GM18505 (cell line): ENCODE measurements around the gene ZNF214.
"Not testable (repeated sequence)": the region's sequence is repeated elsewhere in the genome, so short reads cannot be mapped to it uniquely, and the experiment has no call there.

ENCODE experiments used
- ATAC-seq: cut with Tn5 transposase; IDR thresholded peaks from one replicate; pipeline ENCODE4 v1.9.1; 2021; ENCODE audit not compliant: unreplicated experiment
- POLR2A ChIP-seq: IDR thresholded peaks from 4 replicates; pipeline ENCODE4 v1.6.1; 2011; ENCODE audit warnings: borderline replicate concordance; ENCODE audit not compliant: insufficient read depth, insufficient read length; ENCODE audit errors: extremely low read depth

Gene ZNF214

GRCh38 chr11:7014118-7014517 is 6.0 kb downstream of the ZNF214 start:
- ATAC-seq: no peak
- no peak for TF ChIP-seq POLR2A

- no peak for ATAC-seq
- TF ChIP-seq POLR2A: no peak
Observed at GRCh38 chr11:7004482-7004881, 15.7 kb downstream of the ZNF214 start.

GRCh38 chr11:6995703-6996102 is 24.4 kb downstream of the ZNF214 start:
- no peak for ATAC-seq
- no peak for TF ChIP-seq POLR2A

- no peak for TF ChIP-seq POLR2A
- no peak for ATAC-seq
Observed at GRCh38 chr11:6992457-6993417, 27.4 kb downstream of the ZNF214 start.

DNA sequence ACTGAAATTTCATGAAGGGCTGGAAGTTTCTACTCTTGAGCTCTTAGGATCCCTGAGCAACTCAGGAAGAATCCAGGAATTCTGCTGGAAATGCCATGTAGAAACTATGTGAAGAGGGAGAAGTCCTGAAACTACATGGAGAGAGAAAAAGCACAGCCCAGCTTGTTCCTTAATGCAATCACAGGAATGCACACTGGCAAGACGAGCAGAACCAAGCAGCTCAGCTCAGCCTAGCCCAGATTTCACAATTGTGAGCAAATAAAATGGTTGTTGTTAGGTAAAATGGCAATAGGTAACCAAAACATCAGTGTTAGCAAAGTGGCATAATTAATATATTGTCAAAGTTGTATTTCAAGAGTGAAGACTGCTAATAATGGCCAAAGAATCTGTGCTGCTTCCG is 28.1 kb downstream of the ZNF214 start:
- ATAC-seq: no peak
- TF ChIP-seq POLR2A: no peak

DNA sequence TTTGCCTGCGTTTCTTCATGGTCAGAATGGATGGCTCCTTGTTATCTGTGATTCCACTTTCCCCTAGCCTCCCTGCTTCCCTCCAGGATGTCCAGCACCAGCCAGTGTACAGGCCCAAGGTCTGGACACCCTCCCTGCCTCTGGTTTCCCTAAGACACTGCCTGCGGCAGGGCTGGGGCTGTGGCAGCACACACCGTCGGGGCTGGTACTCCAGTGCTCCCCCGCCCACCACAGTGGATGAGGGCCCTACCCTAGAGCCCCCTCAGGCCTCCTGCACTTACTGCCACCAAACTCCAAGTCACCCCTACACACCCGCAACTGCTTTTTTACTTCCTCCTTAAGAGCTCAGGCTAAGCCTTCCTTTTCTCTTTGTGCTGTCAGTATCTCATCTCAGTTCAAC is 28.9 kb downstream of the ZNF214 start:
- no peak for ATAC-seq

GRCh38 chr11:6988506-6988905 is 31.6 kb downstream of the ZNF214 start:
- TF ChIP-seq POLR2A: no peak
- no peak for ATAC-seq

More for the DNA sequence above, 28.9 kb downstream of the ZNF214 start:
- TF ChIP-seq POLR2A: no peak

- ATAC-seq: no peak
- no peak for TF ChIP-seq POLR2A
Observed at GRCh38 chr11:6986487-6986886, 33.7 kb downstream of the ZNF214 start.

GRCh38 chr11:6979365-6979764 is 40.8 kb downstream of the ZNF214 start:
- no peak for ATAC-seq
- TF ChIP-seq POLR2A: no peak

- ATAC-seq: not testable (repeated sequence)
Observed at GRCh38 chr11:6969854-6970253, 50.3 kb downstream of the ZNF214 start.

DNA sequence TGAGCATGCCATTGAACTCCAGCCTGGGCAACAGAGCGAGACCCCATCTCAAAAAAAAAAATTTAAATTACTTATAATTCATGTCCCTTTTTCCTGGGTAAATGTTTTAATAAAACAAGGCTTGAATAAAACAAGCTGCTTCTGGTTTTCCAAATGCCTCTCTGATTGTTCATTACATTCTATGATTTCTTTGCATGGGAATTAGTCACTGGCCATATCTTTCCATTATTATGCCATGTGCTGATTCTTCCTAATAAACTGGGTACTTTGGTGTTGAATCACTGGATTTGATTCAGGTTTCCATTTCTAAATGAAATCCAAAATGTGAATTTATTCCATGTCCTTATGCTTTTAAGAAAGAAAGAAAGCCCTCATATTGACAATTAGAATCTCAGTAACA is 51.3 kb downstream of the ZNF214 start:
- TF ChIP-seq POLR2A: no peak
- ATAC-seq: no peak

DNA sequence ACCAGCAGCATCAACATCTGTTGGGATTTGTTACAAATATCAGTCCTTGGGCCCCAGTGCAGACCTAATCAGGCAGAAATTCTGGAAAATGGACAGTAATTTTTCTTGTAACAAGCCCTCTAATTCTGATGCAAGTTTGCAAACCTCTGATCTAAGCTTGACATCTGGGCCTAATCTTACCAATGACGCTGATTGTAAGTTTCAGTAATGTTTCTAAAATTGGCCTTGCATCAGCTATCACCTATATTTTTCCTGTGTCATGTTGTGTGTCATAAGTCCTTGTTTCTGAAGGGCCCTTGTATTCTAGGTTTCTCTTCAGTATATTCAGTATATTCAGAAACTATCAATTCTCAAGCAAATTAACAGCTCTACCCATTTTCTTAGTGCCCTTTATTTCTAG is 57.5 kb downstream of the ZNF214 start:
- no peak for ATAC-seq
- TF ChIP-seq POLR2A: no peak

DNA sequence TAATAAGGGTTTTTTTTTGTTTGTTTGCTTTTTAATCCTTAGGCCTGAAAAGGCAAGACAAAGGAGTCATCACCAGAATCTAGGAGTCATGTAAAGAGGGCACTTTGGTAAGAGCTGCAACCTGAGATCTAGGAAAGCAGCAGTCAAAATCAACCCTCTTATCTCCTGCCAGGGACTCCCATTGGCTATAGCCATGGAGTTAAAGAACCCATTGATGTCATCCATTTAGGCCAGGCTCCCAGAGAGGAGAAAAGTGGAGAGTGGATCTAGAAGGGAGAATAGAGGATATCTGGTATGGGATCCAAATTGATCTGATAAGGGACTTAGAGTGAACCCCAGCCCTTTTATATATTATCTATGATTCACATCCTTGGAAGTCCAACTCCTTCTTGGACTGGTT is 58.0 kb downstream of the ZNF214 start:
- no peak for TF ChIP-seq POLR2A
- no peak for ATAC-seq

- ATAC-seq: not testable (repeated sequence)
Observed at GRCh38 chr11:6954248-6954647, 65.9 kb downstream of the ZNF214 start.
